ENCODE results near the gene KMT5C.

The KMT5C gene

DNA sequence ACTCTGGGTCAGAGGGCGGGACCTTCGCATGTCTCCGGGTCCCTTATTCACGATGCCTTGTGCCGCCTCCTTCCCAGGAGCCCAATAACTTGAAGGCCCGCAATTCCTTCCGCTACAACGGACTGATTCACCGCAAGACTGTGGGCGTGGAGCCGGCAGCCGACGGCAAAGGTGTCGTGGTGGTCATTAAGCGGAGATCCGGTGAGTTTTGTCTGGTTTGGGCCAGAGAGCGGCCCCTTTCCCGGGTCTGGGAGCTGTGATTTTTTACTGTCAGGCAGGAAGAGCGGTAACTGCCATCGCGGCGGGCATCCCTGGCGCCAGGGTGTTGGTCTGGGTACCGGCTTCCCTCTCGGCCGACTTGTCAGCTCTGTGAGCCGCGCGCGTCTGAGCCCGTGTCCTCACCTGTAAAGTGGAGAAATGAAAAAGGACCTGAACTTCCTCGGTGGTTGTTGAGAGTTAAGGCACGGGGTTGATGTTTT is 46.9 kb downstream of the KMT5C start:
- DNase-seq (ENCODE audit: low spot score) = peak; percentile 59

DNA sequence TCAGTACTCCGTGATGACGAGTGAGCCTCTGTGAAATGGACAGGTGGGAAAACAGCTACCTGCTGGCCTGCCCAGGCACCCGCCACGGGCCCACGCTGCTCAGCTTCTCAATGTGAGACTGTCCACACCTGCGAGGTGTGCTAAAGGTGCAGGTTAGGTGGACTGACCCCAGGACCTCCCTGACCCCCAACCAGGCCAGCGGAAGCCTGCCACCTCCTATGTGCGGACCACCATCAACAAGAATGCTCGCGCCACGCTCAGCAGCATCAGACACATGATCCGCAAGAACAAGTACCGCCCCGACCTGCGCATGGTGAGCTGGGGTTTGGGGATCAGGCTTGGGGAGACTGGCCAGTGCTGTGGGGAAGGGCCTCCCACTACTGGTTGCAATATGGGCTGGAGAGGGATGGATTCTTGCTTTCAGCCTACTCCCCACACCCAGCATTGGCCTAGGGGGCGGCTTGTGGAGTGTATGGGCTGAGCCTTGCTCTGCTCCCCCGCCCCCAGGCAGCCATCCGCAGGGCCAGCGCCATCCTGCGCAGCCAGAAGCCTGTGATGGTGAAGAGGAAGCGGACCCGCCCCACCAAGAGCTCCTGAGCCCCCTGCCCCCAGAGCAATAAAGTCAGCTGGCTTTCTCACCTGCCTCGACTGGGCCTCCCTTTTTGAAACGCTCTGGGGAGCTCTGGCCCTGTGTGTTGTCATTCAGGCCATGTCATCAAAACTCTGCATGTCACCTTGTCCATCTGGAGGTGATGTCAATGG is 48.2 kb downstream of the KMT5C start:
- no peak for DNase-seq (ENCODE audit: low spot score)

DNA sequence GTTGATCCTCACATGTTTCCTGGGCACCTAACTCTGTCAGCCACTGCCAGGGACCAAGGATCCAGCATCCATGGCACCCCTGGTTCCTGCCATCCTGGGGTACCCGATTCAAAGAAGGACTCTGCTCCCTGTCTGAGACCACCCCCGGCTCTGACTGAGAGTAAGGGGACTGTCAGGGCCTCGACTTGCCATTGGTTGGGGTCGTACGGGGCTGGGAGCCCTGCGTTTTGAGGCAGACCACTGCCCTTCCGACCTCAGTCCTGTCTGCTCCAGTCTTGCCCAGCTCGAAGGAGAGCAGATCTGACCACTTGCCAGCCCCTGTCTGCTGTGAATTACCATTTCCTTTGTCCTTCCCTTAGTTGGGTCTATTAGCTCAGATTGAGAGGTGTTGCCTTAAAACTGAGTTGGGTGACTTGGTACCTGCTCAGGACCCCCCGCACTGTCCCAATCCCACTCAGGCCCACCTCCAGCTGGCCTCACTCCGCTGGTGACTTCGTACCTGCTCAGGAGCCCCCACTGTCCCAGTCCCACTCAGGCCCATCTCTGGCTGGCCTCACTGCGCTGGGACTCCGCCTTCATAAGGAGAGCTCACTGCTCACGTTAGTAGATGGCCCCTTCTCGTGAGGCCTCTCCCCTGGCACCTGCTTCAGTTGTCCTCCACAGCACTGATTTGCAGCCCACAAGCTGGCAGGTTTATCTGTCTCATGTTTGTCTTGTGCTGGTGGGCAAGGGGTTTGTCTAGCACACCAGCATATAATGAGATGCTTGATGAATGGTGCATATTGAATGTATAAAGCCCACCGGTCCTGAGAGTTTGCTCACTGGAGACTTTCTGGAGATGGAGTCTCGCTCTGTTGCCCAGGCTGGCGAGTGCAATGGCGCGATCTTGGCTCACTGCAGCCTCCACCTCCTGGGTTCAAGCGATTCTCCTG is 50.0 kb downstream of the KMT5C start:
- DNase-seq (ENCODE audit: low spot score) = no peak

DNA sequence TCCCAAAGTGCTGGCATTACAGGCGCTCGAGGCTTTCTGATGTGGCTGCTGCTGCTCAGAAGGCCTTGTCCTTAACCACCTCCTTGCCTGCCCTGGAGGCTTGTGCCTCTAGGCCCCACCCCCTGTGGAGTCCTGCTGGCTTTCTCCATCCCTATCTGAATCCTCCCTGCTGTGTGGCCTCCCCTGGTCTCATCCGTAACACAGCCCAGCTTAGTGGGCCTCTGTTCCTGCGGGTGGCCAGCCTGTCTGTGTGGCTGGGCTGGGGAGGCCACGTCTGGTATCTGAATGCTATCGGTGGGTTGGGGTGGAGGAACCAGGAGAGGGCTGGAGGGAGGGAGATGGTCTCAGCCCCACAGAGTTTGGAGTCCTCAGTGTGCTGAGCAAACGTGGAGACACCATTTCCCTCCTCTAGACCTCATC is 50.8 kb downstream of the KMT5C start:
- no peak for DNase-seq (ENCODE audit: low spot score)

DNA sequence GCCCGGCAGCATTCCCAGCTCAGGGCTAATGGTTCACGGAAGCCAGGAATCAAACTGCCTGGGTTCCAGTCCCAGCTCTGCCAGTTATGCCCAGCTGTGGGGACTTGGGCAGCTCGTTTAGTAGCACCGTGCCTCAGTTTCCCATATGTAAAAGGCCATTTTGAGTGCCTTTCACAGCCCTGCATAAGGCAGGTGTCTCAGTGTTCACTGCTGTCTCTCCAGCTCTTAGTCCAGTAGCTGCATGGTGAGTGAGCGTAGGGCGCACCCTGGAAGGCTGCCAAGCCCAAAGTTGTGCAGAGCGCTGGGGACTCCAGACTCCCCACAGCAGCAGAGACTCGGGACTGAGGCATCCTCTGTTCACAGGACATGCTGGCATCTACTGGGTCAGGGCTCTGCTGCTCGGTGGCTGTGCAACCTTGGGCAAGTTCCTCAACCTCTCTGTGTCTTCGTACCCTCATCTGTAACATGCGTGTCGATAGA is 51.6 kb downstream of the KMT5C start:
- no peak for DNase-seq (ENCODE audit: low spot score)

DNA sequence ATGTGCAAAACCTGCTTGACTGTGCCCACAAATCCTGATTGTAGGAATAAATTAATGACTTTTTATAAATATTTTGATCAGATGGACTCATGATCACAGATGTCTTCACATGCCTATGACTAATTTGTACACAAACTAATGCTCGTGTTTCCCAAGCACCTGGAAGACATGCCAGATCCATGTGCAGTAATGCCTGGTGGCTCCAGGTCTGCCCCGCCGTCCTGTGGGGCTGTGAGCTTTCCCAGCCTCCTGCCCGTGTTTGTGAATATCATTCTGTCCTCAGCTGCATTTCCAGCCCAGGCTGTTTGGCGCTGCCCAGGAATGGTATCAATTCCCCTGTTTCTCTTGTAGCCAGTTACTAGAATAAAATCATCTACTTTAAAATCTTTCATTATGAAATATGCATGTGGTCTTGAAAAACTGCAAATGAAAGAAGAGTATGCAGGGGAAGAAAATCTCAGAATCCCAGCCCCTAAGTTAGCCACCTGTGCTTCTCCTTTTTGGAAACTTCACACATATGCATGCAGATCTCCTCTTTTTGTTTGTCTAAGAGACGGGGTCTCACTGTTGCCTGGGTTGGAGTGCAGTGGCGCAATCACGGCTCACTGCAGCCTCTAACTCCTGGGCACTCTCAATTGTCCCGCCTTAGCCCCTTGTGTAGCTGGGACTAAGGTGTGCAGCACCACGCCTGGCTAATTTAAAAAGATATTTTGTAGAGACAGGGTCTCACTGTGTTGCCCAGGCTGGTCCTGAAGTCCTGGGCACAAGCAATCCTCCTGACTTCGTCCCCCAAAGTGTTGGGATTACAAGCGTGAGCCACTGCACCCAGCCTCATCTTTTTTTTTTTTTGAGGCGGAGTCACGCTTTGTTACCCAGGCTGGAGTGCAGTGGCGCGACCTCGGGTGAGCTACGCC is 52.3 kb downstream of the KMT5C start:
- no peak for DNase-seq (ENCODE audit: low spot score)

DNA sequence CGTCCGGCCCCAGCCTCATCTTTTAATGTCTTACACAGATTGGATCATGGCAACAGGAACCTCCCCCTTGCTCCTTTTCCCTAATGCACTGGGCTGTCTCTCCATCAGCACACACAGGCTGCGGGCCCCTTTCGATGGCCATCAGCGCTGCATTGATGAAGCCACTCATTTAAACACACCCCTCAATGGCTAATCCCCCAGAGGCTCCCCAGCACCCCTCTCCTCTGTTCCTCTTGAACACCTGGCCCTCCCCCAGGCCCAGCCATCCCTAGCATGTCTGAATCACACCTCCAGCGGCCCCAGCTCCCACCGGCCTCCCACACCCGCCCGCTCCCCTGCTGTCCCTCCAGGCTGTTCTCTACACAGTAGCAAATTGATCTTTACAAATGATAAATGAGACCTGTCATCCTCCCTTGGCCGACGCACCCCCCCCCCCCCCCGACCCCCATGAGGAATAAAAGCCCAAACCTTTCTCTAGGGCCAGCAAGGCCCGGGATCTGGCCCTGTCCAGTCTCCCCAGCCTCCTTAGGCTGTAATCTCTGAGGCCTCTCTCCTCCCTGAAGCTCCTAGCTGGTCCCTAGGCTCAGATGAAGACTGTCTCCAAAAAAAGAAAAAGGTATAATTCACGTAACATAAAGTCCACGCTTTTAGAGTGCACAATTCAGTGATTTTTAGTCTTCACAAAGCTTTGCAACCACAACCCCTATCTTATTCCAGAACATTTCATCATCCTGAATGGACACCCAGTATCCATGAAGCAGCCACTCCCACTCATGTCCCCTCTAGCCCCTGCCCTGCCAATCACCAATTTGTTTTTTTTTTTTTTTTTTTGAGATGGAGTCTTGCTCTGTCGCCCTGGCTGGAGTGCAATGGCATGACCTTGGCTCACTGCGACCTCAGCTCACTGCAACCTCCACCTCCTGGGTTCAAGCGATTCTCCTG is 53.4 kb downstream of the KMT5C start:
- DNase-seq (ENCODE audit: low spot score) = no peak

All from RKO (cell line).